ENCODE measurements around the gene MAP10.

MAP10 gene

GRCh38 chr1:232837087-232837486, 31.9 kb downstream of the MAP10 start:
- H3K27me3 ChIP-seq (ENCODE audit: insufficient read depth, low read length, poor library complexity), result no peaks in the 10 kb centered on the region
- no peaks in the 10 kb centered on the region for H3K79me2 ChIP-seq (ENCODE audit: control insufficient read depth, insufficient read depth, low read length)
- H3K27ac ChIP-seq (ENCODE audit: low read depth, low read length), result no peak overlapping the region
- no peaks in the 10 kb centered on the region for H3K36me3 ChIP-seq (ENCODE audit: control insufficient read depth, insufficient read depth, low read length)
- no peak overlapping the region for H3K23ac ChIP-seq (ENCODE audit: low read length)
- no peaks in the 10 kb centered on the region for H3K4me1 ChIP-seq (ENCODE audit: control insufficient read depth, low read depth, low read length)
- H4K5ac ChIP-seq (ENCODE audit: low read length), result no peak overlapping the region
- H4K8ac ChIP-seq (ENCODE audit: low read depth, low read length), result no peak overlapping the region
- H3K56ac ChIP-seq (ENCODE audit: low read length), result no peak overlapping the region
- no peak for DNase-seq
- no peak overlapping the region for H3K4me3 ChIP-seq (ENCODE audit: low read length)
- H2BK5ac ChIP-seq (ENCODE audit: low read length), result no peak overlapping the region
- no CpG with 5 or more reads among the region's 4 CpGs for WGBS (ENCODE audit: extremely low coverage, insufficient coverage, low lambda C conversion rate)
- no peaks in the 10 kb centered on the region for H3K79me1 ChIP-seq (ENCODE audit: low read length)
- no peak overlapping the region for H3K18ac ChIP-seq (ENCODE audit: low read length)
- H3K4ac ChIP-seq (ENCODE audit: low read depth, low read length), result no peak overlapping the region
- H3K9ac ChIP-seq (ENCODE audit: low read length), result no peak overlapping the region
- no peak overlapping the region for H2BK120ac ChIP-seq (ENCODE audit: low read depth, low read length)
- H3K4me2 ChIP-seq (ENCODE audit: low read length), result no peak overlapping the region
- H2AK5ac ChIP-seq (ENCODE audit: low read length), result no peak overlapping the region
- no peak overlapping the region for H2BK15ac ChIP-seq (replicated peaks; ENCODE audit: low read depth)

- no peaks in the 10 kb centered on the region for H3K79me2 ChIP-seq (ENCODE audit: control insufficient read depth, insufficient read depth, low read length)
- no peak overlapping the region for H2AK5ac ChIP-seq (ENCODE audit: low read length)
- no peak overlapping the region for H4K8ac ChIP-seq (ENCODE audit: low read depth, low read length)
- H3K27me3 ChIP-seq (ENCODE audit: insufficient read depth, low read length, poor library complexity), result no peaks in the 10 kb centered on the region
- H3K18ac ChIP-seq (ENCODE audit: low read length), result no peak overlapping the region
- H2BK120ac ChIP-seq (ENCODE audit: low read depth, low read length), result no peak overlapping the region
- no peak overlapping the region for H3K56ac ChIP-seq (ENCODE audit: low read length)
- H3K4me1 ChIP-seq (ENCODE audit: control insufficient read depth, low read depth, low read length), result no peaks in the 10 kb centered on the region
- no peak overlapping the region for H3K4me2 ChIP-seq (ENCODE audit: low read length)
- no CpG with 5 or more reads among the region's 6 CpGs for WGBS (ENCODE audit: extremely low coverage, insufficient coverage, low lambda C conversion rate)
- H2BK5ac ChIP-seq (ENCODE audit: low read length), result no peak overlapping the region
- H2BK15ac ChIP-seq (replicated peaks; ENCODE audit: low read depth), result no peak overlapping the region
- no peak for DNase-seq
- no peak overlapping the region for H3K4me3 ChIP-seq (ENCODE audit: low read length)
- no peak overlapping the region for H3K27ac ChIP-seq (ENCODE audit: low read depth, low read length)
- H3K23ac ChIP-seq (ENCODE audit: low read length), result no peak overlapping the region
- no peak overlapping the region for H4K5ac ChIP-seq (ENCODE audit: low read length)
- no peak overlapping the region for H3K4ac ChIP-seq (ENCODE audit: low read depth, low read length)
- H3K79me1 ChIP-seq (ENCODE audit: low read length), result no peaks in the 10 kb centered on the region
- no peak overlapping the region for H3K9ac ChIP-seq (ENCODE audit: low read length)
- no peaks in the 10 kb centered on the region for H3K36me3 ChIP-seq (ENCODE audit: control insufficient read depth, insufficient read depth, low read length)
These were observed 36.8 kb downstream of the MAP10 start for GRCh38 chr1:232841823-232842565.

- no peak overlapping the region for H3K27ac ChIP-seq (ENCODE audit: low read depth, low read length)
- H3K18ac ChIP-seq (ENCODE audit: low read length), result no peak overlapping the region
- no peak overlapping the region for H4K8ac ChIP-seq (ENCODE audit: low read depth, low read length)
- no peak overlapping the region for H2BK15ac ChIP-seq (replicated peaks; ENCODE audit: low read depth)
- H3K79me1 ChIP-seq (ENCODE audit: low read length), result no peaks in the 10 kb centered on the region
- no peaks in the 10 kb centered on the region for H3K36me3 ChIP-seq (ENCODE audit: control insufficient read depth, insufficient read depth, low read length)
- no peak overlapping the region for H2BK120ac ChIP-seq (ENCODE audit: low read depth, low read length)
- H3K4me1 ChIP-seq (ENCODE audit: control insufficient read depth, low read depth, low read length), result no peaks in the 10 kb centered on the region
- no peak overlapping the region for H3K56ac ChIP-seq (ENCODE audit: low read length)
- H3K23ac ChIP-seq (ENCODE audit: low read length), result no peak overlapping the region
- H3K79me2 ChIP-seq (ENCODE audit: control insufficient read depth, insufficient read depth, low read length), result no peaks in the 10 kb centered on the region
- no peaks in the 10 kb centered on the region for H3K27me3 ChIP-seq (ENCODE audit: insufficient read depth, low read length, poor library complexity)
- H3K4ac ChIP-seq (ENCODE audit: low read depth, low read length), result no peak overlapping the region
- DNase-seq, result no peak
- no peak overlapping the region for H2BK5ac ChIP-seq (ENCODE audit: low read length)
- WGBS (ENCODE audit: extremely low coverage, insufficient coverage, low lambda C conversion rate), result no CpG with 5 or more reads among the region's 5 CpGs
- H3K4me2 ChIP-seq (ENCODE audit: low read length), result no peak overlapping the region
- no peak overlapping the region for H4K5ac ChIP-seq (ENCODE audit: low read length)
- H3K9ac ChIP-seq (ENCODE audit: low read length), result no peak overlapping the region
- no peak overlapping the region for H3K4me3 ChIP-seq (ENCODE audit: low read length)
- no peak overlapping the region for H2AK5ac ChIP-seq (ENCODE audit: low read length)
These were observed 39.6 kb downstream of the MAP10 start for GRCh38 chr1:232844791-232845190.

- Histone ChIP-seq H3K36me3 (ENCODE audit: control insufficient read depth, insufficient read depth, low read length) (no peaks in the 10 kb centered on the region), H3K9ac (ENCODE audit: low read length) (no peak overlapping the region), H3K4me3 (ENCODE audit: low read length) (no peak overlapping the region), H2BK5ac (ENCODE audit: low read length) (no peak overlapping the region), H4K8ac (ENCODE audit: low read depth, low read length) (no peak overlapping the region), H3K27ac (ENCODE audit: low read depth, low read length) (no peak overlapping the region), H2AK5ac (ENCODE audit: low read length) (no peak overlapping the region), H3K56ac (ENCODE audit: low read length) (no peak overlapping the region), H3K79me2 (ENCODE audit: control insufficient read depth, insufficient read depth, low read length) (no peaks in the 10 kb centered on the region), H4K5ac (ENCODE audit: low read length) (no peak overlapping the region), H3K27me3 (ENCODE audit: insufficient read depth, low read length, poor library complexity) (no peaks in the 10 kb centered on the region), H3K4me2 (ENCODE audit: low read length) (no peak overlapping the region), H2BK120ac (ENCODE audit: low read depth, low read length) (no peak overlapping the region), H3K23ac (ENCODE audit: low read length) (no peak overlapping the region), H3K4ac (ENCODE audit: low read depth, low read length) (no peak overlapping the region), H3K18ac (ENCODE audit: low read length) (no peak overlapping the region), H3K4me1 (ENCODE audit: control insufficient read depth, low read depth, low read length) (no peaks in the 10 kb centered on the region), H3K79me1 (ENCODE audit: low read length) (no peaks in the 10 kb centered on the region), H2BK15ac (replicated peaks; ENCODE audit: low read depth) (no peak overlapping the region)
- WGBS (ENCODE audit: extremely low coverage, insufficient coverage, low lambda C conversion rate), result no CpG with 5 or more reads among the region's 6 CpGs
- DNase-seq, result no peak
These were observed 40.3 kb downstream of the MAP10 start for GRCh38 chr1:232845406-232845955.

GRCh38 chr1:232851532-232851931, 46.3 kb downstream of the MAP10 start:
- H3K79me1 ChIP-seq (ENCODE audit: low read length), result no peaks in the 10 kb centered on the region
- H3K36me3 ChIP-seq (ENCODE audit: control insufficient read depth, insufficient read depth, low read length), result no peaks in the 10 kb centered on the region
- no peak overlapping the region for H3K23ac ChIP-seq (ENCODE audit: low read length)
- H3K4ac ChIP-seq (ENCODE audit: low read depth, low read length), result no peak overlapping the region
- H3K56ac ChIP-seq (ENCODE audit: low read length), result no peak overlapping the region
- H3K4me2 ChIP-seq (ENCODE audit: low read length), result no peak overlapping the region
- no peak for DNase-seq
- no peak overlapping the region for H4K5ac ChIP-seq (ENCODE audit: low read length)
- H3K27me3 ChIP-seq (ENCODE audit: insufficient read depth, low read length, poor library complexity), result no peaks in the 10 kb centered on the region
- no peak overlapping the region for H2AK5ac ChIP-seq (ENCODE audit: low read length)
- H2BK5ac ChIP-seq (ENCODE audit: low read length), result no peak overlapping the region
- WGBS (ENCODE audit: extremely low coverage, insufficient coverage, low lambda C conversion rate), result no CpG with 5 or more reads among the region's 5 CpGs
- no peak overlapping the region for H2BK15ac ChIP-seq (replicated peaks; ENCODE audit: low read depth)
- no peaks in the 10 kb centered on the region for H3K4me1 ChIP-seq (ENCODE audit: control insufficient read depth, low read depth, low read length)
- no peak overlapping the region for H4K8ac ChIP-seq (ENCODE audit: low read depth, low read length)
- H3K4me3 ChIP-seq (ENCODE audit: low read length), result no peak overlapping the region
- no peak overlapping the region for H3K27ac ChIP-seq (ENCODE audit: low read depth, low read length)
- H2BK120ac ChIP-seq (ENCODE audit: low read depth, low read length), result no peak overlapping the region
- H3K9ac ChIP-seq (ENCODE audit: low read length), result no peak overlapping the region
- no peak overlapping the region for H3K18ac ChIP-seq (ENCODE audit: low read length)
- H3K79me2 ChIP-seq (ENCODE audit: control insufficient read depth, insufficient read depth, low read length), result no peaks in the 10 kb centered on the region
